ENCODE measurements around the gene PTPRD.

PTPRD gene

DNA sequence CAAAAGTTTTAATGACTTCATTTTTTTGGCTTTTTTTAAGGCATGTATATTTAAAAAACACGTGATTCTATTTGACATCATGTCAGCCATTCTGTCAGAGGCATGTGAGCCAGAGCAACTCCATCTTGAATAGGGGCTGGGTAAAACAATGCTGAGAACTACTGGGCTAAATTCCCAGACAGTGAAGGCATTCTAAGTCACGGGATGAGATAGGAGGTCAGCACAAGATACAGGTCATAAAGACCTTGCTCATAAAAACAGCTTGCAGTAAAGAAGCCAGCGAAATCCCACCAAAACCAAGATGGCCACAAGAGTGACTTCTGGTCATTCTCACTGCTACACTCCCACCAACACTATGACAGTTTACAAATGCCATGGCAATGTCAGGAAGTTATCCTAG, 1812.6 kb downstream of the PTPRD start:
- no peak for DNase-seq

GRCh38 chr9:8799615-8800014, 1813.2 kb downstream of the PTPRD start:
- DNase-seq = no peak

DNA sequence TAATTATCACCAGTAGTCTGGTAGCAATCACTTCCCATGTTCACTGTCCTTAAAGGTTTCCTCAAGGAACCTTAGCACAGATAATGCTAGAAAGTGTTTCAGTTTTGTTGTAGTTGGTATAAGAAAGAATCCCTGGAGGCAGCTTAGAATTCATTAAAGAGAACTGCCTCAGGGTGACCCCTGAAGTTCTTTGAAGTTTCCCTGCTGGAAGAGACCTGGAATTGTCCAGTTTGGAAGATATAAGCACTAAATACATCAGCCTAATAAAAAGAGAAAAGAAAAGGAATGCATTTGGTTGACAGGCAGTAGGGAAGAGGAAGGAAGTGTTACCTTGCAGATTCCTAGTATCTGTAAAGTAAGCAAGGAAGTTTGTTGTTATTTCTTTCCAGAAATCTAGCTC, 1813.6 kb downstream of the PTPRD start:
- no peak for DNase-seq

DNA sequence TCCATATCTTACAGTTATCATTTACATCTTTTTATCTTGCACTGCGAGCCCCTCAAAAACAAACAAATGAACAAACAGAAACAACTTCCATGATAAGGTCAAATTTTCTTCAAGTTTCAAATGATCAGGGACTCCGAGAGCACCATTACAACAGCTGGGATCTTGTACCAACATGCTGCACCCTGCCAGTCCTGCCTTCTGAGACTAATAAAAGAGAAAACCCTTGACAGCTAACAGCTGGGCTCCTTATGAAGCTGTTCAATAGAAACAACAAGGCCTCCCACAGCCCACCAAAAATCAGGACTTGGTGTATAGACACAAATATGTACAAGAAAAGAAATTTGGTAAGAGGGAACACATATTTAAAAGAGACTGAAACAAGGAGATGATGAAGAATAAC, 1828.0 kb downstream of the PTPRD start:
- no peak for DNase-seq

DNA sequence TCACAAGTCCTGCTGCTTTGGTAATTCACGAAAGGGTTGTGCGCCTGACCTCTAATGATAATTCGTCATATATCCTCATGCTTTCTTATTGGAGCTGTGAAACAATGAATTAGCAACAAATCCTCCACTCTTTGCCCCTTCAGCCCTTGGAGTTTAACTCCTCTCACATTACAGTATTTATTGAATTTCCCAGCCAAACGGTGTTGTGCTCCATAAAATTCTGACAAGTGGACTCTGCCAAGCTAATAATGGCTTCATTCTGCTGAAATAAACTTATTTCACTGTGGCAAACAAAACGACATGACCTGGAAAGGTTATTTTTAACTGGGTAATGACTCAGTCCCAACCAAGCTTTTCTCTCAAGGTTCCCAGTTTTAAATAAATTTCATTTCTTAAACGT, 1828.9 kb downstream of the PTPRD start:
- DNase-seq = no peak

DNA sequence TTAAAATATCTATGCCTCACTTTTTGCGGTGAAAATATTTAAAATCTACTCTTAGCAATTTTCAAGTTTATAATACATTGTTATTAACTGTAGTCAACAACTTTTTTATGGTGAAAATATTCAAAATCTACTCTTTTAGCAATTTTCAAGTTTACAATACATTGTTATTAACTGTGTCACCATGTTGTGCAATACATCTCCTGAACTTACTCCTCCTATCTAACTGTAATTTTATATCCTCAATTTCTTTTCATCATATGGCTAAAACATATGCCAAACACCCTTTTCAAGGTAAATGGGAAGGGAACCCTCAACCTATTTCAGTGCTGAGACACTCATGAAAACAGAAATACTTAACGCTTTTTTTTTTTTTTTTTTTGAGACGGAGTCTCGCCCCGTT, 1830.6 kb downstream of the PTPRD start:
- DNase-seq = no peak

- DNase-seq = no peak
These were observed 1831.3 kb downstream of the PTPRD start for GRCh38 chr9:8781458-8781857.

DNA sequence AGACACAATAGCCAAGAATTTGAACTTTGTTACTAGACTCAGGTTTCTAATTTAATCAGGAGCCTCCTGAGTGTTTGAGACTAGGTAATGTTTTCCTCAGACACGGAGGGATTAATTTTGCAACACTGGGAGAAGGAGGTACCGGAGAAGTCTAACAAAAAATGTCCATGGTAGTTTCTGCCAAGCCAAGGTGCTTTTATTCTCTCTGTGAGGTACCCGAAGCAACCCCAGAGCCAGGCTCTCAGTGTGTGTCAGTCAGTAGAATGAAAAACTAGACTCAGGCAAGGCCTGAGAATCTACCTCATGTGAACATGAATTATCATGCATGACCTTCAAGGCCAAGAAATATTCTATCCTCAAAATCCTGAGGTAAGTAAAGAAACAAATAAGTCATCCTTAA, 1832.4 kb downstream of the PTPRD start:
- DNase-seq = no peak

- no peak for DNase-seq
These were observed 1833.3 kb downstream of the PTPRD start for GRCh38 chr9:8779478-8779877.

DNA sequence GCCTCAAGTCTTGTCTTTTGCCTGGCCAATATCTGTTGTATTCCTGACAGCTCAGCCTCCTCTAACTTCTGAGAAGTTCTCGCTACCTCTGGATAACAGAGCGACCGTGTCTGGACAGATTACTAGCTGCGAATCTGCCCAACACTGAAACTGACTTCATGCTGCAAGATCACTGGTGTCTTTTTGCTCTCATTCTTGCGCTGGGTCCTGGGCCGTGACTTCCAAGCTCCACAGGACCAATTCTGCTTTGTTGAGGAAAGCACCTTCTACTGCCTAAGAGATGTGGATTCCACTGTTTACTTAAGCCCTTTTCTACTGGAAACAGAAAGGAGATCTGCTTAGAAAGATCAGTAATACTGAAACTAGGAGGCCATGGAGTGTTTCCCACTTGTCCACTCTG, 1834.4 kb downstream of the PTPRD start:
- no peak for DNase-seq

GRCh38 chr9:8772302-8772701, 1840.5 kb downstream of the PTPRD start:
- DNase-seq = no peak

GRCh38 chr9:8769153-8769552, 1843.6 kb downstream of the PTPRD start:
- DNase-seq = no peak

DNA sequence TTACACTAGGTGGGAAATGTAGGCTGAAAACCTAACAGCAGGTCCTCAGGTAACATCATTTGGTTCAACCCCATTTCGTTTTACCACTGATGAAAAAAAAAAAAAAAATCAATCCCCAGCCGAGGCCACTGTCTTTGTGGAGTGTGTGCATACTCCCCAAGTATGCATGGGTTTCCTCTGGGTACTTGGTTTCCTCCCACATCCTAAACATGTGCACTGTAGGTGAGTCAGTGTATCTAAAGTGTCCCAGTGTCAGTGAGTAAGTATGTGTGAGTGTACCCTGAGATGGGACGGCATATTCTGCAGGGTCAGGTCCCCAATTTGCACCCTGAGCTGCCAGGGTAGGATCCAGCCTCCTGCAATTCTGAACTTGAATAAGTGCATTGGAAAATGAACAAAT, 1846.7 kb downstream of the PTPRD start:
- no peak for DNase-seq

DNA sequence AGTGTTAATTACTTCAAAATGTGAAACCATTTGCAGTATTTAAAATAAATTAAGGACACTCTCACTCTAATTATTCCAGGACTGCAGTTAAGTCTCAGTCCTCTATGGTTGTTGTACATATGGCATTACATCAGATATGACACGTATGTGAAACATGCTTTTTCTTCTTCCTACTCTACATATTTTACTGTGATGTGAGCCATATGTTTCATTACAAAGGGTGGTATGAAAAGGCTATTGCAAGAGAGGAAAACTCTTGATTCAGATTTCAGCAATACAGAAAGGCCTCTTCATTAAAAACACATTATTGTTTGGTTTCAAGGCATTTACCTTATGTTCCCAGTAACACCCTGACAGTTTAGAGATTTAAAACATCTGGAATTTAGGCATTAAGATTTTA, 1848.8 kb downstream of the PTPRD start:
- DNase-seq = no peak

DNA sequence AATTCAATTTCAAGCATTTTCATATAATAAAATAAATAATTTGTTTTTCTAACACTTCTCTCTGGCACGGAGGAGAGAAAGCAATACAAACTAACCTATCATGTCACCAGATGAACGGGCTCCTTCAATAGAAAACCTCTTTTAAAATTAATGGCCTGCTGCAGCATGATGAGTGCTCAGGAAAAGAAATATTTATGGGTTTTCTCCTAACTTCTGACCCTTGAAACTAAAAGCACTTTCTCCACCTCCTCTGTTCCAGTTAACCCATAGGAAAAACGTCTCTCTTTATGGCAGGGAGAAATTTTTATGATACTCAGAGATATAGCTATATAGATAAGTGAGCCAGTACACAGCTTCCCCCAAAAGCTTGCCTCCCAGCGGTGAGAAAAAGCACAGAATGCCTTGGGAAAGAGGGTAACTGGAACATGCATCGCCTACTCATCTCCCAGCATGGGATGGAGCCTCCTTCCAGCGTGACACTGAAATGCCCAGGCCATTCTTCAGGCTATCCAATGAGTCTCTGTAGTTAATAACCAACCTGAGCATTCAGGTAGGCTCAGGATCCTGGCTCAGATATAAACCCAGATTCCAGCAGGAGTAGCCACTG, 1850.2 kb downstream of the PTPRD start:
- DNase-seq = peak; percentile 57

GRCh38 chr9:8760000-8760767, 1852.6 kb downstream of the PTPRD start:
- no peak for DNase-seq

- no peak for DNase-seq
These were observed 1854.9 kb downstream of the PTPRD start for GRCh38 chr9:8757881-8758280.

DNA sequence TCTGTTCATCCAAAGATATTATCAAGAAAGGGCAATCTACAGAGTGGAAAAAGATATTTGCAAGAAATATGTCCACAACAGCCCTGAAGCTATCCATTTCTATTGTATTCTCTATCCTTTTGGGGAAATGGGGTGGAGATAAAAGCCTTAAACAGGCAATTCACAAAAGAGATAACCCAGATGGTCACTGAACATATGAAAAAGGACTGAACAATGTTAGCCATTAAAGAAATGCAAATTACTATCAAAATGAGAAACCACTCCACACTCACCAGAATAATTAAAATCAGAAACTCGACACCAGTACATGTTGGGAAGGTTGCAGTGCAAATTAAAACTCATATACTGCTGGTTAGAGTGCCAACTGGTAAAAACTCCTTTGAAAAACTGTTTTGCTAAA, 1858.1 kb downstream of the PTPRD start:
- no peak for DNase-seq

DNA sequence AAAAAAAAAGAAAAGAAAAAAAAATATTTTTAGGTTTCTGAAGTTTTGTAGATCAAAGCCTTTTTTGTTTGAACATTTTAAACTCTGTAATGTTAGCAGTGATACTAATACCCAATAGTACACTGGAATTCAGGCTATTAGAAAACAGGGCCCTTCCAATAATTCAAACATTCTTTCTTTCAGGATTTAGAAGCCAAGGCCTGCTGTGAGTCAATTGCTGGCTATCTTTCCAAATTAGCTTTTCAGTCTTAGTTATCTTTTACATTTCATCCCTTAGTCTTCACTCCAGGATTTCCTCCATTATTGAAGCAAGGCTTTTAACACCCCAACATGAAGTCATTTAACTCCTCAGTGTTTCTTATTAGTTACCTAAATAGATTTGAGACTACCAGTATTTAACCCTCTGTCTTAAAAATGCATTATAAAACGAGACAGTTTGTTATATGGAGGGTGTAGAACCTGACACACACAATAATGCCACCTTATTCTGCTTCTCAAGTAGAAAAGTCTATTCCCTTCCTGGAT, 1861.3 kb downstream of the PTPRD start:
- DNase-seq = no peak

- peak; percentile 50 for DNase-seq
These were observed 1862.2 kb downstream of the PTPRD start for GRCh38 chr9:8750639-8751051.

GRCh38 chr9:8745347-8745746, 1867.5 kb downstream of the PTPRD start:
- no peak for DNase-seq

- no peak for DNase-seq
These were observed 1873.9 kb downstream of the PTPRD start for GRCh38 chr9:8738945-8739344.

- no peak for DNase-seq
These were observed 1876.0 kb downstream of the PTPRD start for GRCh38 chr9:8736805-8737204.

- DNase-seq = no peak
These were observed 1878.0 kb downstream of the PTPRD start for GRCh38 chr9:8734760-8735159.

Measured in NCI-H2227 treated with DMSO at 0.1 percent for 48 hours (cell line).